Adrenal gland (tissue), 5 donors: ENCODE results near the gene PCGF3.

Source experiments
- CTCF ChIP-seq, 6 experiments: fragments of 450-650 bp in 4 of 6; fragments of 200-600 bp in 2 of 6; sonication (generic) in 1 of 6; IDR thresholded peaks; 1 replicate in 5 of 6; 2 replicates in 1 of 6; pipeline versions ENCODE4 v1.5.1 to v1.8.0; 2016 to 2021; ENCODE audit warnings: antibody characterized with exemption in 6 of 6, mild to moderate bottlenecking in 2 of 6, moderate library complexity in 1 of 6
- POLR2A ChIP-seq, 2 donors: fragments of 450-650 bp; IDR thresholded peaks; one replicate each; pipeline ENCODE4 v1.6.1; 2017; ENCODE audit warnings: antibody characterized with exemption in 2 of 2, mild to moderate bottlenecking in 2 of 2, moderate library complexity in 1 of 2
- donor health status: DM: no; HTN: no; CAD: no.

- TF ChIP-seq CTCF (IDR thresholded peaks at IDR 0.05), result no peak
- TF ChIP-seq POLR2A (IDR thresholded peaks at IDR 0.05), result no peak
Observed at GRCh38 chr4:766152-766515, 60.5 kb downstream of the PCGF3 start.
